ENCODE data around the gene LPIN3. TPM values are rescaled to one million over a fixed set of nuclear protein-coding genes. Genes with fewer than 3 reads are reported as not detected.

Gene LPIN3
- total RNA-seq, 1 experiment from 2014 or later: 3.8 TPM

GRCh38 chr20:41391587-41392001, 51.0 kb downstream of the LPIN3 start:
- no peak overlapping the region for H3K4me2 ChIP-seq (ENCODE audit: insufficient read depth, insufficient read length, low read length)
- H2AFZ ChIP-seq (ENCODE audit: low read length): no peak overlapping the region
- H3K4me1 Mint-ChIP-seq: peaks cover 29 to 36% of the 10 kb centered on the region in 2 experiments

More at GRCh38 chr20:41391587-41392001, 51.0 kb downstream of the LPIN3 start:
- Histone ChIP-seq H2BK12ac (ENCODE audit: insufficient read length, low read depth, low read length) (no peak overlapping the region), H2AK5ac (ENCODE audit: insufficient read length, low read length) (no peak overlapping the region), H2BK120ac (ENCODE audit: low read depth, low read length, poor library complexity, severe bottlenecking) (no peak overlapping the region), H2BK20ac (ENCODE audit: low read depth, low read length, poor library complexity, severe bottlenecking) (no peak overlapping the region), H3T11ph (ENCODE audit: low read length) (no peak overlapping the region), H3K56ac (ENCODE audit: insufficient read length, low read depth, low read length) (no peak overlapping the region), H3K9me3 (ENCODE audit: control insufficient read depth, low read depth, low read length) (no peaks in the 10 kb centered on the region), H3K23me2 (ENCODE audit: insufficient read length, low read depth, low read length, poor library complexity, severe bottlenecking) (no peaks in the 10 kb centered on the region), H3K27ac (ENCODE audit: insufficient read length, low read depth, low read length) (no peak overlapping the region), H2BK5ac (ENCODE audit: insufficient read length, low read length) (no peak overlapping the region), H3K27me3 (ENCODE audit: insufficient read depth, low read length) (no peaks in the 10 kb centered on the region), H4K8ac (replicated peaks; ENCODE audit: insufficient read length, low read depth, low read length) (no peak overlapping the region), H3K18ac (ENCODE audit: insufficient read length, low read depth, low read length) (no peak overlapping the region), H4K91ac (ENCODE audit: insufficient read length, low read depth, low read length) (no peak overlapping the region), H3K4me1 (ENCODE audit: insufficient read depth, low read length) (peaks cover 8% of the 10 kb centered on the region; the same call in 1 of the 2 replicates), H3K9ac (ENCODE audit: extremely low read depth, insufficient read length, low read length) (no peak overlapping the region), H3K23ac (ENCODE audit: insufficient read length, low read depth, low read length) (no peak overlapping the region), H3K14ac (ENCODE audit: insufficient read depth, low read length) (no peak overlapping the region), H4K20me1 (ENCODE audit: control insufficient read depth, insufficient read depth, insufficient read length) (no peaks in the 10 kb centered on the region), H3K79me2 (ENCODE audit: insufficient read depth, low read length) (no peaks in the 10 kb centered on the region), H2BK15ac (ENCODE audit: low read depth, low read length) (no peak overlapping the region), H3K4ac (ENCODE audit: low read depth, low read length) (no peak overlapping the region), H4K5ac (ENCODE audit: insufficient read length, low read depth, low read length) (no peak overlapping the region), H3K79me1 (ENCODE audit: insufficient read depth, low read depth, low read length, poor library complexity, severe bottlenecking) (no peaks in the 10 kb centered on the region)
- no peaks in the 10 kb centered on the region for H3K36me3 Mint-ChIP-seq (ENCODE audit: insufficient read depth in 1 of 3, low read depth in 3 of 3)
- TF ChIP-seq CTCF (conservative IDR thresholded peaks at IDR 0.05): no peak
- H3K27me3 Mint-ChIP-seq (ENCODE audit: low read depth): no peaks in the 10 kb centered on the region
- H3K27ac Mint-ChIP-seq: no peak overlapping the region; a peak in 1 of 7 replicates
- no peak for DNase-seq
- no CpG with 5 or more reads among the region's 10 CpGs for WGBS (ENCODE audit: extremely low coverage, insufficient read length, low lambda C conversion rate)
- H3K4me3 Mint-ChIP-seq: no peak overlapping the region
- no peaks in the 10 kb centered on the region for H3K9me3 Mint-ChIP-seq

All from H9 (cell line).